GM23248 (cell line): ENCODE results near the gene SEMA6B. TPM values are rescaled to one million over a fixed set of nuclear protein-coding genes. Genes with fewer than 3 reads are reported as not detected.

Experiments used
- DNase-seq: peaks from one replicate; pipeline ENCODE4 v3.0.0-alpha.2; 2015
- H2AFZ ChIP-seq: fragments of 200-600 bp; sonication (generic); 2 replicates; pipeline ENCODE4 v1.6.1; 2016; ENCODE audit warnings: antibody characterized with exemption
- H3F3A ChIP-seq: fragments of 200-600 bp; sonication (generic); 2 replicates; pipeline ENCODE4 v1.6.1; 2016; ENCODE audit warnings: mild to moderate bottlenecking, antibody characterized with exemption, mixed run types; ENCODE audit not compliant: insufficient read depth
- H3K27ac ChIP-seq: fragments of 200-600 bp; sonication (generic); 2 replicates; pipeline ENCODE4 v1.5.1; 2016; ENCODE audit warnings: mild to moderate bottlenecking
- H3K27me3 ChIP-seq: fragments of 200-600 bp; sonication (generic); replicated peaks from 2 replicates; pipeline ENCODE4 v1.6.1; 2016; ENCODE audit warnings: mild to moderate bottlenecking; ENCODE audit not compliant: insufficient read depth
- H3K36me3 ChIP-seq: fragments of 200-600 bp; sonication (generic); 2 replicates; pipeline ENCODE4 v1.6.1; 2016; ENCODE audit warnings: low read depth, mild to moderate bottlenecking
- H3K4me1 ChIP-seq: fragments of 200-600 bp; sonication (generic); 2 replicates; pipeline ENCODE4 v1.6.1; 2016; ENCODE audit warnings: mild to moderate bottlenecking; ENCODE audit not compliant: insufficient read depth
- H3K4me2 ChIP-seq: fragments of 200-600 bp; sonication (generic); one replicate; pipeline ENCODE4 v1.6.1; 2016; ENCODE audit warnings: mild to moderate bottlenecking; ENCODE audit not compliant: unreplicated experiment
- H3K4me3 ChIP-seq: fragments of 200-600 bp; sonication (generic); 2 replicates; pipeline ENCODE4 v1.5.1; 2016; ENCODE audit warnings: mild to moderate bottlenecking
- H3K79me2 ChIP-seq: fragments of 200-600 bp; sonication (generic); 2 replicates; pipeline ENCODE4 v1.6.1; 2016; ENCODE audit warnings: mild to moderate bottlenecking; ENCODE audit not compliant: insufficient read depth
- H3K9ac ChIP-seq: fragments of 200-600 bp; sonication (generic); 2 replicates; pipeline ENCODE4 v1.6.1; 2016; ENCODE audit warnings: mild to moderate bottlenecking
- H3K9me2 ChIP-seq: fragments of 200-600 bp; sonication (generic); 2 replicates; pipeline ENCODE4 v1.6.1; 2016; ENCODE audit warnings: mixed run types, mild to moderate bottlenecking, moderate library complexity; ENCODE audit not compliant: insufficient read depth
- H3K9me3 ChIP-seq: fragments of 200-600 bp; sonication (generic); one replicate; pipeline ENCODE4 v1.6.1; 2017; ENCODE audit warnings: low read depth
- H4K20me1 ChIP-seq: fragments of 200-600 bp; sonication (generic); 2 replicates; pipeline ENCODE4 v1.6.0; 2016; ENCODE audit not compliant: insufficient read depth
- EZH2 ChIP-seq: fragments of 200-600 bp; sonication (generic); IDR thresholded peaks from 2 replicates; pipeline ENCODE4 v1.6.1; 2018; ENCODE audit warnings: antibody characterized with exemption, mild to moderate bottlenecking; ENCODE audit not compliant: insufficient read depth, poor library complexity, severe bottlenecking
- EZH2phosphoT487 ChIP-seq: fragments of 200-600 bp; sonication (generic); IDR thresholded peaks from 2 replicates; pipeline ENCODE4 v1.6.1; 2018; ENCODE audit warnings: antibody characterized with exemption, moderate library complexity, mild to moderate bottlenecking, low read depth; ENCODE audit not compliant: insufficient read depth
- WGBS, 2 experiments: methylation state at CpG; one replicate each; pipeline ENCODE4 v1.1.6; 2015 to 2017; ENCODE audit warnings: low lambda C conversion rate in 2 of 2, low coverage in 1 of 2; ENCODE audit errors: missing lambda C conversion rate in 2 of 2; 5-methylcytosine and 5-hydroxymethylcytosine counted together
- in situ Hi-C: fragments of 300-500 bp; cut with MboI; formaldehyde crosslinking; loops from 2 replicates; pipeline ENCODE4 v1.15.0; 2020
- polyA plus RNA-seq: library from polyadenylated mRNA; unstranded; fragments of >200 nt; fragmentation: Nextera tagmentation; extraction: Ambion mirVana; gene quantifications from 2 replicates; pipeline ENCODE4 v1.2.1, GENCODE V29; 2016
- total RNA-seq: library from RNA; depleted of rRNA; stranded (reverse); fragments of >200 nt; shearing (Covaris generic); gene quantifications from 2 replicates; pipeline ENCODE4 v1.2.3, GENCODE V29; 2014; rRNA removed

The SEMA6B gene, protein sequence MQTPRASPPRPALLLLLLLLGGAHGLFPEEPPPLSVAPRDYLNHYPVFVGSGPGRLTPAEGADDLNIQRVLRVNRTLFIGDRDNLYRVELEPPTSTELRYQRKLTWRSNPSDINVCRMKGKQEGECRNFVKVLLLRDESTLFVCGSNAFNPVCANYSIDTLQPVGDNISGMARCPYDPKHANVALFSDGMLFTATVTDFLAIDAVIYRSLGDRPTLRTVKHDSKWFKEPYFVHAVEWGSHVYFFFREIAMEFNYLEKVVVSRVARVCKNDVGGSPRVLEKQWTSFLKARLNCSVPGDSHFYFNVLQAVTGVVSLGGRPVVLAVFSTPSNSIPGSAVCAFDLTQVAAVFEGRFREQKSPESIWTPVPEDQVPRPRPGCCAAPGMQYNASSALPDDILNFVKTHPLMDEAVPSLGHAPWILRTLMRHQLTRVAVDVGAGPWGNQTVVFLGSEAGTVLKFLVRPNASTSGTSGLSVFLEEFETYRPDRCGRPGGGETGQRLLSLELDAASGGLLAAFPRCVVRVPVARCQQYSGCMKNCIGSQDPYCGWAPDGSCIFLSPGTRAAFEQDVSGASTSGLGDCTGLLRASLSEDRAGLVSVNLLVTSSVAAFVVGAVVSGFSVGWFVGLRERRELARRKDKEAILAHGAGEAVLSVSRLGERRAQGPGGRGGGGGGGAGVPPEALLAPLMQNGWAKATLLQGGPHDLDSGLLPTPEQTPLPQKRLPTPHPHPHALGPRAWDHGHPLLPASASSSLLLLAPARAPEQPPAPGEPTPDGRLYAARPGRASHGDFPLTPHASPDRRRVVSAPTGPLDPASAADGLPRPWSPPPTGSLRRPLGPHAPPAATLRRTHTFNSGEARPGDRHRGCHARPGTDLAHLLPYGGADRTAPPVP
- total RNA-seq: not detected in 2 replicates
- 0.19 TPM in 1 of 2 replicates, not detected in the other for polyA plus RNA-seq

DNA sequence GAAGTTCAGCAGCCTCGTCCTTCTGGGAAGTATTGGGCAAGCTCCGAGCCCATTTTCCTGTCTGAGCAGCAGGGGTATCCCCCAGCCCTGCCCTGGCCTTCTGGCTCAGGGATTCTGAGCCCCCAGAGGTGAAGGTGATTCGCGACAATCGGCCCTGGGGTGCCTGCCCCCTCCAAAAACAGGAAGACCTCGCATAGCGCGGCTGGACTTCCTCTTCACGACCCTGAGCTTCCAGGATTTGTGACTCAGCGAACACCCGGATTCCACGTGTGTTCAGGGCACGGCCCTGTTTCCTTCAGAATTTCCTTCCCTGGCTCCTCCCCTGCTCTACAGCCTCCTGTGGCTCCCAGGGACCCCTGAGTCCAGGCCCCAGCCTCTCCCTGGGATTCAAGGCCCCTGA lies at the start of gene SEMA6B:
Gene SEMA6B (minus strand): TSS at position 116 of the 400 bp plus-strand sequence. CDS start 1,227 bp downstream, outside the sequence.
- H3K36me3 ChIP-seq: no peaks in the 10 kb centered on the region
- in situ Hi-C loops: no loop called here
- 46 to 50% methylated on average over 13 of the region's 13 CpGs for WGBS, 2 experiments

DNA sequence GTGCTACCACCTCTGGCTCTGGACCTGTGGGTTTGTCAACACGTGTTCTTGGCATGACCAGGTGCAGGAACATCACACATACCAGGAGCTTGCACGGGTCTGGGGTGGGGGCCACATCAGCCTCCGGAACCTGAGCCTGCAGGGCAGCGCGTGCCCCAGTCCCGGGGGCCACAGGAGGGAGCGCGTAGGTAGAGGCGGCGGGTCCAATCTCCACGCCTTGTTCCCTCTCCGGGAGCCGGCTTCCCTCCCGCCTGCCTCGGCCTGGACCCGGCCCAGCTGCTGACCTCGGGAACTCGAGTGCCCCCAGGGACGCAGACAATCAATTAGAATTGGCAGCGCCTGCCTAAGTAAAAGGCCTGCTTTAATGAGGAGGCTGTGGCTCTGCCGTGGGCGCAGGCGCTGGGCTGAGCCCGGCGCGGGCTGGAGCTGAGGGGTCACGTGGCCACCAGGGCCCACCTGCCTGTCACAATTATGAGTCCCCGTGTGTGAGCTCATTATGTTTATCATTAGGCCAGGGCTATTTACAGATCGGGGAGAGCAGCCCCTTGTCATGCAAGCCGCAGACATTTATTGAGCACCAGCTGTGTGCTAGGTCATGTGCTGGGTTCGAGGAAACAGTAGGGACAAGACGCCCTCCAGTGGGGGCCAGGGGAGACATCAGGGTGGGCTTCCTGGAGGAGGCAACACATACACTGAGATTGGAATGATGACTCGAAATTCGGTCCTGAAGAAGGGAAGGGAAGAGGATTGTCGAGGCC lies 47.6 kb upstream of the SEMA6B start:
- H3K4me3 ChIP-seq: no peak overlapping the region
- H3K36me3 ChIP-seq: no peaks in the 10 kb centered on the region
- no peaks in the 10 kb centered on the region for H3K4me1 ChIP-seq
- H3K79me2 ChIP-seq: no peaks in the 10 kb centered on the region
- H3F3A ChIP-seq: no peaks in the 10 kb centered on the region
- peaks cover 25% of the 10 kb centered on the region; the same call in 1 of the 2 replicates for H3K27me3 ChIP-seq
- TF ChIP-seq EZH2phosphoT487 (no peak), EZH2 (no peak)
- in situ Hi-C loops: no loop called here
- DNase-seq: peak; percentile 21
- WGBS, 2 experiments: 13 to 17% methylated on average over 32 of the region's 35 CpGs
- H2AFZ ChIP-seq: no peak overlapping the region
- no peak overlapping the region for H3K4me2 ChIP-seq
- H3K9me2 ChIP-seq: no peaks in the 10 kb centered on the region
- H3K9ac ChIP-seq: no peak overlapping the region
- H3K9me3 ChIP-seq: no peaks in the 10 kb centered on the region
- no peak overlapping the region for H3K27ac ChIP-seq
- H4K20me1 ChIP-seq: no peaks in the 10 kb centered on the region

More for the DNA sequence above, at the start of gene SEMA6B:
- no peaks in the 10 kb centered on the region for H3K4me1 ChIP-seq
- H3K4me2 ChIP-seq: no peak within 1 kb of the TSS
- H3K4me3 ChIP-seq: no peak within 1 kb of the TSS
- no peak within 1 kb of the TSS for H2AFZ ChIP-seq
- no peak within 1 kb of the TSS for H3K27ac ChIP-seq
- no peaks in the 10 kb centered on the region for H4K20me1 ChIP-seq
- no peaks in the 10 kb centered on the region for H3F3A ChIP-seq
- no peaks in the 10 kb centered on the region for H3K79me2 ChIP-seq
- no peak for DNase-seq
- TF ChIP-seq EZH2 (no peak), EZH2phosphoT487 (no peak)
- H3K9ac ChIP-seq: no peak within 1 kb of the TSS
- no peaks in the 10 kb centered on the region for H3K9me3 ChIP-seq
- H3K27me3 ChIP-seq: no peaks in the 10 kb centered on the region
- no peaks in the 10 kb centered on the region for H3K9me2 ChIP-seq

DNA sequence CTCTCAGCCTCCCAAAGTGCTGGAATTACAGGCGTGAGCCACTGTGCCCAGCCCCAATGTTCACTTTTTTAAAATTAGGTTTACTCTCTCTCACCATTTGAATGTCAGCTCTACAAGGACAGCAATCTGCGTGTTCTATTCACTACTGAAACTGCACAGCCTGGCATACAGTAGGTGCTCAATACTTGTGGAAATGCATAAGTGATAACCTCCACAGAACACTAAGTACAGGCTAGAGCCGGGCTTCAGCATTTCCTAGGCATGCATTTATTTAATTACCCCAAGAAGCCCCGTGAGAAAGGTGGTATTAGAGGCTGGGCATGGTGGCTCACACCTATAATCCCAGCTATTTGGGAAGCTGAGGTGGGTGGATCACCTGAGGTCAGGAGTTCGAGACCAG lies 46.7 kb upstream of the SEMA6B start:
- in situ Hi-C loops: no loop called here
- 70 to 79% methylated on average over 5 of the region's 5 CpGs for WGBS, 2 experiments
- Histone ChIP-seq H3K4me2 (no peak overlapping the region), H3K9ac (no peak overlapping the region), H3F3A (no peaks in the 10 kb centered on the region), H2AFZ (no peak overlapping the region), H3K9me2 (no peaks in the 10 kb centered on the region), H3K4me1 (no peaks in the 10 kb centered on the region), H4K20me1 (no peaks in the 10 kb centered on the region), H3K79me2 (no peaks in the 10 kb centered on the region), H3K27ac (no peak overlapping the region), H3K36me3 (no peaks in the 10 kb centered on the region), H3K9me3 (no peaks in the 10 kb centered on the region), H3K4me3 (no peak overlapping the region), H3K27me3 (peaks cover 19% of the 10 kb centered on the region; the same call in 1 of the 2 replicates)
- TF ChIP-seq EZH2 (no peak), EZH2phosphoT487 (no peak)
- DNase-seq: no peak

DNA sequence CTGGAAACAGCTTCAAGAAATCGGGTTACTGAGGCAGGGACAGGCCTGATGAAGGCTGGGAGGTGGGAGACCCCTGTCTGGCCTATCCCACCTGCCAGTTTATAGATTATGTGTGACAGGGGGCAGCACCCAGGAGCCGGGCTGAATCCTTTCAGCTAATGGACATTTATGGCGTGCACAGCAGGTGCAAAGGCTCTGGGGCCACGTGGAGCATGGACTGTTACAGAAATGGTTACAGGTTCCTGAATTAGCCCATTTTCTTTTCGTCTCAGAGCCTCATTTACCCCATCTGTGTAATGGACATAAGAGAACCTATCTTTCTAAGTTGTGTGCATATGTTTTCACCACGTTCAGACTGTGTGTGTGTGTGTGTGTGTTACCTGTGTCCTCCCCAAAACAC lies 45.4 kb upstream of the SEMA6B start:
- H3K9me3 ChIP-seq: no peaks in the 10 kb centered on the region
- no peaks in the 10 kb centered on the region for H3K9me2 ChIP-seq
- no peak overlapping the region for H3K9ac ChIP-seq
- WGBS, 2 experiments: 31 to 32% methylated on average over 6 of the region's 6 CpGs
- H3K27ac ChIP-seq: no peak overlapping the region
- H3K79me2 ChIP-seq: no peaks in the 10 kb centered on the region
- H3F3A ChIP-seq: no peaks in the 10 kb centered on the region
- peaks cover 10% of the 10 kb centered on the region for H3K27me3 ChIP-seq
- no peaks in the 10 kb centered on the region for H4K20me1 ChIP-seq
- H3K36me3 ChIP-seq: no peaks in the 10 kb centered on the region
- no peak for TF ChIP-seq EZH2phosphoT487
- in situ Hi-C loops: no loop called here
- H3K4me3 ChIP-seq: no peak overlapping the region
- H2AFZ ChIP-seq: no peak overlapping the region
- no peak overlapping the region for H3K4me2 ChIP-seq
- H3K4me1 ChIP-seq: no peaks in the 10 kb centered on the region
- no peak for DNase-seq
